ENCODE measurements around the gene RAB10.

The RAB10 gene

DNA sequence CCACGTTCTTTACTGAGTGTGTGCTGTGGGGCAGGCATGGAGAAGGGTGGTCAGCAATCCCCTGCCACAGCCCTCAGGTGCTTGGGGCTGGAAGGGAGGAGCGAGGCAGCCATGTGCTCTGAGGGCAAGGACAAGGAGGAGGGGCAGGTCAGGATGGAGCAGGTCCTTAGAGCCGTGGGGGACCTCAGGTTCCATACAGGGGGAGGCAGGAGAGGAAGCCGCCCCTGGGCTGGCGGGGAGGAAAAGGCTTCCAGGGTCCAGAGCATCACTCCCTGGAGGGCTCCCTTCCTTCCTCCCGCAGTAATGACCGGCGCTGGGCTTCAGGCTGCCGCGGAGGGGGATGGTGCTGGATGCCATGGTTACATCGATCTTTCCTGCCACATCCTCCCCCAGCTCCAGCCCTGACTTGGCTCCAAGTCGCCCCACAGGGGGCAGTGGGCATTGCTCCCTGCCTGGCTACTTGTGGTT is 145.6 kb downstream of the RAB10 start:
- Histone ChIP-seq H3K27ac (ENCODE audit: low read depth, low read length) (no peak overlapping the region), H3K9ac (ENCODE audit: low read length in 5 of 5) (peak overlapping the region in 4 of 5 donors; percentile 26 to 71 (median 44)), H3K27me3 (ENCODE audit: control insufficient read depth in 5 of 5, insufficient read depth in 4 of 5, low read length in 5 of 5) (peaks cover 8 to 32% (median 16%) of the 10 kb centered on the region in 5 donors), H3K4me3 (ENCODE audit: low read depth in 1 of 5, low read length in 5 of 5) (peak overlapping the region; percentile 63 to 67 (median 64)), H3K4me1 (ENCODE audit: control insufficient read depth in 5 of 5, insufficient read depth in 5 of 5, low read length in 5 of 5) (peaks cover 0 to 24% (median 18%) of the 10 kb centered on the region in 5 donors), H3K9me3 (ENCODE audit: control insufficient read depth in 5 of 5, low read length in 5 of 5) (no peaks in the 10 kb centered on the region), H3K36me3 (ENCODE audit: control insufficient read depth in 5 of 5, insufficient read depth in 5 of 5, low read length in 5 of 5) (no peaks in the 10 kb centered on the region)

GRCh38 chr2:26182441-26182840 is 148.6 kb downstream of the RAB10 start:
- H3K9ac ChIP-seq (ENCODE audit: low read length in 5 of 5) = no peak overlapping the region
- no peaks in the 10 kb centered on the region for H3K9me3 ChIP-seq (ENCODE audit: control insufficient read depth in 5 of 5, low read length in 5 of 5)
- H3K4me3 ChIP-seq (ENCODE audit: low read depth in 1 of 5, low read length in 5 of 5) = no peak overlapping the region
- no peak overlapping the region for H3K27ac ChIP-seq (ENCODE audit: low read depth, low read length)
- peaks cover 3 to 34% (median 29%) of the 10 kb centered on the region in 5 donors for H3K4me1 ChIP-seq (ENCODE audit: control insufficient read depth in 5 of 5, insufficient read depth in 5 of 5, low read length in 5 of 5)
- no peaks in the 10 kb centered on the region for H3K36me3 ChIP-seq (ENCODE audit: control insufficient read depth in 5 of 5, insufficient read depth in 5 of 5, low read length in 5 of 5)
- peaks cover 0 to 12% (median 0%) of the 10 kb centered on the region in 5 donors for H3K27me3 ChIP-seq (ENCODE audit: control insufficient read depth in 5 of 5, insufficient read depth in 4 of 5, low read length in 5 of 5)

DNA sequence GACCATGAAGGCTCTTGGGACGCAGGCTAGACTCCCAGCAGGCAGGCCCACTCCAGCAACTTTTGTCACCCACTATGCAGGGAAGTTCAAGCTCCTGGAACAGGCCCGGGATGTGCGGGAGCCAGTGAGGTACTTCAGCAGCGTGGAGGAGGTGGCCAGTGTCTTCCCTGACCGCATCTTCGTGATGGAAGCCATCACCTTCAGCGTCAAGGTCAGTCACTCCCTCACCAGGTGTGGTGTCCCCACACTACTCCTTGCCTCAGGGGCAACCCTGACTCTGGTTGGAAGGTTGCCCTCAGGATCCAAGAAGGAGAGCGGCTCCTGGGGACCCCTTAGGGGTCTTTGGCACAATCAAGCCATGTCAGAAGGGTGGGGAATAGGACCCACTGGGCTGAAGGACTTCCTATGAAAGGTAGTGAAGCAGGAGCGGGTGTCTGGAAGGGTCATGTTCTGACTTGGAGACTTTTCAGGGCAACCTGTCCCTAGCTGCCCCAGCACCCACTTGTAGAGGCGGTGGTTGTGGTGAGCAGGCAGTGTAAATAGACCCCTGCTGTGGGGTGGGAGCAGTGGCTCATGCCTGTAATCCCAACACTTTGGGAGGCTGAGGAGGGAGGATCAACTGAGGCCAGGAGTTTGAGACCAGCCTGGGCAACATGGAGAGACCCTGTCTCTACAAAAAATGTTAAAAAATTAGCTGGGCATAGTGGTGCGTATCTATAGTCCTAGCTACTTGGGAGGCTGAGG is 149.2 kb downstream of the RAB10 start:
- H3K4me3 ChIP-seq (ENCODE audit: low read depth in 1 of 5, low read length in 5 of 5) = no peak overlapping the region
- H3K27me3 ChIP-seq (ENCODE audit: control insufficient read depth in 5 of 5, insufficient read depth in 4 of 5, low read length in 5 of 5) = peaks cover 0 to 10% (median 0%) of the 10 kb centered on the region in 5 donors
- H3K4me1 ChIP-seq (ENCODE audit: control insufficient read depth in 5 of 5, insufficient read depth in 5 of 5, low read length in 5 of 5) = peaks cover 3 to 35% (median 30%) of the 10 kb centered on the region in 5 donors
- no peak overlapping the region for H3K9ac ChIP-seq (ENCODE audit: low read length in 5 of 5)
- H3K36me3 ChIP-seq (ENCODE audit: control insufficient read depth in 5 of 5, insufficient read depth in 5 of 5, low read length in 5 of 5) = peaks cover 0 to 2% (median 0%) of the 10 kb centered on the region in 5 donors
- no peak overlapping the region for H3K27ac ChIP-seq (ENCODE audit: low read depth, low read length)
- H3K9me3 ChIP-seq (ENCODE audit: control insufficient read depth in 5 of 5, low read length in 5 of 5) = no peaks in the 10 kb centered on the region

DNA sequence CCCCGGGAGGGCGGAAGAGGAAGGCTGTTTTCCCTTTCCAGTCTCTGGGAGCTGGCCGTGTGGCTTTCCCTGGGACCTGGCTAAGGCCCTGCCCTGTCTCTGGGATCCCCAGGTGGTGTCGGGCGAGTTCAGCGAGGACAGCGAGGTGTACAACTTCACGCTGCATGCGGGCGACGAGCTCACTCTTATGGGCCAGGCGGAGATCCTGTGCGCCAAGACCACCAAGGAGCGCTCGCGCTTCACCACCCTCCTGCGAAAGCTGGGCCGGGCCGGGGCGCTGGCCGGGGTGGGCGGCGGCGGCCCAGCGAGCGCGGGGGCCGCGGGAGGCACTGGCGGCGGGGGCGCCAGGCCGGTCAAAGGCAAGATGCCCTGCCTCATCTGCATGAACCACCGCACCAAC is 150.2 kb downstream of the RAB10 start:
- H3K4me3 ChIP-seq (ENCODE audit: low read depth in 1 of 5, low read length in 5 of 5) = peak overlapping the region in 4 of 5 donors; percentile 68 to 73 (median 70)
- H3K4me1 ChIP-seq (ENCODE audit: control insufficient read depth in 5 of 5, insufficient read depth in 5 of 5, low read length in 5 of 5) = peaks cover 3 to 35% (median 29%) of the 10 kb centered on the region in 5 donors
- no peaks in the 10 kb centered on the region for H3K9me3 ChIP-seq (ENCODE audit: control insufficient read depth in 5 of 5, low read length in 5 of 5)
- peak overlapping the region in 1 of 5 donors; percentile 64 for H3K9ac ChIP-seq (ENCODE audit: low read length in 5 of 5)
- peaks cover 0 to 6% (median 2%) of the 10 kb centered on the region in 5 donors for H3K36me3 ChIP-seq (ENCODE audit: control insufficient read depth in 5 of 5, insufficient read depth in 5 of 5, low read length in 5 of 5)
- H3K27me3 ChIP-seq (ENCODE audit: control insufficient read depth in 5 of 5, insufficient read depth in 4 of 5, low read length in 5 of 5) = peaks cover 0 to 10% (median 0%) of the 10 kb centered on the region in 5 donors
- H3K27ac ChIP-seq (ENCODE audit: low read depth, low read length) = no peak overlapping the region

GRCh38 chr2:26184555-26185303 is 150.8 kb downstream of the RAB10 start:
- Histone ChIP-seq H3K27ac (ENCODE audit: low read depth, low read length) (no peak overlapping the region), H3K36me3 (ENCODE audit: control insufficient read depth in 5 of 5, insufficient read depth in 5 of 5, low read length in 5 of 5) (peaks cover 0 to 6% (median 2%) of the 10 kb centered on the region in 5 donors), H3K27me3 (ENCODE audit: control insufficient read depth in 5 of 5, insufficient read depth in 4 of 5, low read length in 5 of 5) (peaks cover 0 to 5% (median 0%) of the 10 kb centered on the region in 5 donors), H3K9me3 (ENCODE audit: control insufficient read depth in 5 of 5, low read length in 5 of 5) (no peaks in the 10 kb centered on the region), H3K4me1 (ENCODE audit: control insufficient read depth in 5 of 5, insufficient read depth in 5 of 5, low read length in 5 of 5) (peaks cover 3 to 29% (median 24%) of the 10 kb centered on the region in 5 donors), H3K4me3 (ENCODE audit: low read depth in 1 of 5, low read length in 5 of 5) (peak overlapping the region in 4 of 5 donors; percentile 68 to 73 (median 70)), H3K9ac (ENCODE audit: low read length in 5 of 5) (peak overlapping the region in 4 of 5 donors; percentile 65 to 80 (median 74))

- peak overlapping the region; percentile 59 to 80 (median 70) for H3K9ac ChIP-seq (ENCODE audit: low read length in 5 of 5)
- H3K36me3 ChIP-seq (ENCODE audit: control insufficient read depth in 5 of 5, insufficient read depth in 5 of 5, low read length in 5 of 5) = peaks cover 0 to 13% (median 8%) of the 10 kb centered on the region in 5 donors
- H3K4me3 ChIP-seq (ENCODE audit: low read depth in 1 of 5, low read length in 5 of 5) = peak overlapping the region; percentile 63 to 73 (median 68)
- no peak overlapping the region for H3K27ac ChIP-seq (ENCODE audit: low read depth, low read length)
- peaks cover 0 to 3% (median 0%) of the 10 kb centered on the region in 5 donors for H3K27me3 ChIP-seq (ENCODE audit: control insufficient read depth in 5 of 5, insufficient read depth in 4 of 5, low read length in 5 of 5)
- no peaks in the 10 kb centered on the region for H3K9me3 ChIP-seq (ENCODE audit: control insufficient read depth in 5 of 5, low read length in 5 of 5)
- peaks cover 3 to 24% (median 24%) of the 10 kb centered on the region in 5 donors for H3K4me1 ChIP-seq (ENCODE audit: control insufficient read depth in 5 of 5, insufficient read depth in 5 of 5, low read length in 5 of 5)
Measured at GRCh38 chr2:26185304-26185928, 151.5 kb downstream of the RAB10 start.

DNA sequence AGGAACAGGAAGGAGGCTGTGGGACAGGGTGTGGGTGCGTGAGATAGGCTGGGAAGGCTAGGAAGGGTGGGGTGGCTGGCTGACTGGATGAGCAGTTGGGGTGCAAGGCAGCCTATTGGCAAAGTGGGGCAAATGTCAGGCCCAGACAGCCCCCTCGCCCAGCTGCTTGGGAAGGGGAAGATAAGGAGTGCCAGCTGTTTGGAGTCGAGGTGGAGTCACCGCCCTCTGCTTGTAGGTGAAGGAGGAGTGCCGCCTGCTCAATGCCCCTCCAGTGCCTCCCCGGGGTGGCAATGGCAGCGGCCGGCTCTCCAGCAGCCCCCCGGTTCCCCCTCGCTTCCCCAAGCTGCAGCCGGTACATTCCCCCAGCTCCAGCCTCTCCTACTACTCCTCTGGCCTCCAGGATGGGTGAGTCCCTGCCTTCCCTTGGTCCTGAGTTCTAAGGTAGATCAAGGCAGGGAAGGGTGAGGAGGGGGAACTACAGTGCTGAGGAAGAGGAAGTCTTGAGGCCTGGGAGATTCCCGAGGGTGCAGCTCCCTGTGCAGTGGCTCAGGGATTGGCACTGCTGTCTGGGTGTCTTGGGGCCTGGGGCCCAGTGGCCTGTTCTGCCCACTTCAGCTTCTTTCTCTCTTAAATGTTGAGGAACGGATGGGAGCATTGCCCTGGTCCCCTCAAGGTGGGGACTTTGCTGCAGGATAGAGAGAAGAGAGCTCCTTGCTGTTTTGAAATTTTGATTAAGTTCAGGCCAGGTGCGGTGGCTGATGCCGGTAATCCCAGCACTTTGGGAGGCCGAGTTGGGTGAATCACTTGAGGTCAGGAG is 152.3 kb downstream of the RAB10 start:
- H3K36me3 ChIP-seq (ENCODE audit: control insufficient read depth in 5 of 5, insufficient read depth in 5 of 5, low read length in 5 of 5) = peaks cover 0 to 20% (median 15%) of the 10 kb centered on the region in 5 donors
- H3K4me1 ChIP-seq (ENCODE audit: control insufficient read depth in 5 of 5, insufficient read depth in 5 of 5, low read length in 5 of 5) = peaks cover 3 to 24% (median 24%) of the 10 kb centered on the region in 5 donors
- H3K27me3 ChIP-seq (ENCODE audit: control insufficient read depth in 5 of 5, insufficient read depth in 4 of 5, low read length in 5 of 5) = peaks cover 0 to 3% (median 0%) of the 10 kb centered on the region in 5 donors
- H3K27ac ChIP-seq (ENCODE audit: low read depth, low read length) = no peak overlapping the region
- H3K9me3 ChIP-seq (ENCODE audit: control insufficient read depth in 5 of 5, low read length in 5 of 5) = no peaks in the 10 kb centered on the region
- H3K9ac ChIP-seq (ENCODE audit: low read length in 5 of 5) = peak overlapping the region in 2 of 5 donors; percentile 70 to 80
- peak overlapping the region in 3 of 5 donors; percentile 63 to 73 (median 68) for H3K4me3 ChIP-seq (ENCODE audit: low read depth in 1 of 5, low read length in 5 of 5)
